Measurements from ENCODE around the gene CRTC3. TPM values are rescaled to one million over a fixed set of nuclear protein-coding genes. Genes with fewer than 3 reads are reported as not detected.

The CRTC3 gene
- total and polyA plus RNA-seq, 2 of the 13 experiments (the other 11 are each of a cell fraction or from before 2014, with no cell fraction given): 8.4 to 11.8 TPM

DNA sequence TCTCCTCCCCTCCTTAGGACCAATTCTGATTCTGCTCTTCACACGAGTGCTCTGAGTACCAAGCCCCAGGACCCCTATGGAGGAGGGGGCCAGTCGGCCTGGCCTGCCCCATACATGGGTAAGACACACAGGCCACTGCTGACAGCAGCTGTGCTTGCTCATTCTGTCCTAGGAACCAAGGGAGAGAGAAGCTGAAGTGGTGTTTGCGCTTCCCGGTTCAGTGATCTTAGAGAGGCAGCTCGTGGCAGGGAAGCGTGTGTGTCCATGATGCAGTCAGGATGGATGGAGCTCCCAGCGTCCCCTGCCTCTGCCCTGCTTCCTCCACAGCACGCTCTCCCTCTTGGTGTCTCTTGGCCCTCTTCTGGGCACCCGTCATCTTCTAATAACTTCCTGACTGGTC, 77.6 kb downstream of the CRTC3 start:
- Histone ChIP-seq H3K9me3 (ENCODE audit: low read length) (no peaks in the 10 kb centered on the region), H2AFZ (ENCODE audit: low read length) (no peak overlapping the region), H3K4me2 (ENCODE audit: low read depth, low read length) (no peak overlapping the region), H3K4me1 (ENCODE audit: insufficient read depth, low read length) (peaks cover 9% of the 10 kb centered on the region; the same call in 1 of the 2 replicates), H3K9ac (ENCODE audit: insufficient read depth, low read depth, low read length) (no peak overlapping the region), H3K27me3 (ENCODE audit: control insufficient read depth in 1 of 2, insufficient read depth in 2 of 2, low read length in 2 of 2) (no peaks in the 10 kb centered on the region), H4K20me1 (ENCODE audit: insufficient read depth, low read length) (no peaks in the 10 kb centered on the region), H3K27ac (ENCODE audit: extremely low read length, insufficient read depth, low read length) (no peak overlapping the region), H3K4me3 (replicated peaks in 1 of 3; ENCODE audit: insufficient read depth in 1 of 3, low read depth in 2 of 3, low read length in 3 of 3) (no peak overlapping the region), H3K79me2 (ENCODE audit: insufficient read depth, low read length) (no peaks in the 10 kb centered on the region), H3K36me3 (replicated peaks in 1 of 2; ENCODE audit: control insufficient read depth in 1 of 2, insufficient read depth in 2 of 2, low read length in 2 of 2) (no peaks in the 10 kb centered on the region)
- ATAC-seq (no peak), FAIRE-seq (no peak), DNase-seq (ENCODE audit: low spot score) (no peak)
- intact Hi-C loops (cut with micrococcal nuclease; ENCODE audit: unreplicated experiment): no loop called here
- TF ChIP-seq ZNF317 (CRISPR knock-in tag; IDR thresholded peaks at IDR 0.05) (no peak), ZFP62 (CRISPR knock-in tag; IDR thresholded peaks at IDR 0.05) (no peak), FOXK1 (CRISPR knock-in tag; IDR thresholded peaks at IDR 0.05; ENCODE audit: borderline replicate concordance, low read depth) (no peak), PTBP1 (IDR thresholded peaks at IDR 0.05; ENCODE audit: low read depth, low read length, poor library complexity, severe bottlenecking) (no peak), SP1 (IDR thresholded peaks at IDR 0.05) (no peak), SP1 (CRISPR knock-in tag; IDR thresholded peaks at IDR 0.05) (no peak)
- TF ChIP-seq, protein P1, sequence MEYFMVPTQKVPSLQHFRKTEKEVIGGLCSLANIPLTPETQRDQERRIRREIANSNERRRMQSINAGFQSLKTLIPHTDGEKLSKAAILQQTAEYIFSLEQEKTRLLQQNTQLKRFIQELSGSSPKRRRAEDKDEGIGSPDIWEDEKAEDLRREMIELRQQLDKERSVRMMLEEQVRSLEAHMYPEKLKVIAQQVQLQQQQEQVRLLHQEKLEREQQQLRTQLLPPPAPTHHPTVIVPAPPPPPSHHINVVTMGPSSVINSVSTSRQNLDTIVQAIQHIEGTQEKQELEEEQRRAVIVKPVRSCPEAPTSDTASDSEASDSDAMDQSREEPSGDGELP (IDR thresholded peaks at IDR 0.05; ENCODE audit: borderline replicate concordance, low read depth): no peak
- 97% methylated on average over 9 of the region's 9 CpGs for WGBS (ENCODE audit: low lambda C conversion rate)
- in situ Hi-C loops (cut with HindIII; ENCODE audit: extremely low pct_ligation_motif_present, low pct_unique_long_range_greater_than_20kb): loop anchor here (10.0 kb wide), 1 partner anchor 303 kb away; no protein-coding TSS in a partner anchor
- ChIA-PET CTCF (ENCODE audit: low intra/inter-chr PET ratio, low total read pairs) (no interaction called here), POLR2A (no interaction called here)
- no TSS peak for BruUV-seq (replicated peaks)
